Left cardiac atrium (tissue), 4 donors: ENCODE data around the gene FGD4. TPM values are rescaled to one million over a fixed set of nuclear protein-coding genes. Genes with fewer than 3 reads are reported as not detected.

Experiments used
- ATAC-seq, 2 donors: fragments of 200-7000 bp; cut with Tn5 transposase; one replicate each; pipeline ENCODE4 v1.9.1; 2020; ENCODE audit warnings: mild to moderate bottlenecking in 2 of 2, moderate library complexity in 2 of 2
- DNase-seq: peaks from one replicate; pipeline ENCODE4 v3.0.0-alpha.2; 2020
- intact Hi-C, 2 donors: fragments of 100-400 bp; cut with DNase I; formaldehyde crosslinking; loops; one replicate each; pipeline versions ENCODE4 v1.14.1 to v1.15.1; 2022 to 2023
- total RNA-seq, 2 donors: library from RNA; stranded (reverse); fragmentation: NEBNext Ultra II Directional; extraction: Animal tissue kit (Norgen Biotek cat#: 25700); gene quantifications; one replicate each; pipeline ENCODE4 v1.2.1, GENCODE V29; 2021
- donor health status: DM: no; HTN: yes; CAD: no.
- donor health status: DM: no; HTN: yes; CAD: no; lungs with severe emphysema.
- donor health status: DM: yes; HTN: yes; CAD: no.
- donor health status: Dilated cardiomyopathy.

FGD4 gene
- total RNA-seq, 2 donors from 2014 or later = 15.9 to 16.0 TPM

DNA sequence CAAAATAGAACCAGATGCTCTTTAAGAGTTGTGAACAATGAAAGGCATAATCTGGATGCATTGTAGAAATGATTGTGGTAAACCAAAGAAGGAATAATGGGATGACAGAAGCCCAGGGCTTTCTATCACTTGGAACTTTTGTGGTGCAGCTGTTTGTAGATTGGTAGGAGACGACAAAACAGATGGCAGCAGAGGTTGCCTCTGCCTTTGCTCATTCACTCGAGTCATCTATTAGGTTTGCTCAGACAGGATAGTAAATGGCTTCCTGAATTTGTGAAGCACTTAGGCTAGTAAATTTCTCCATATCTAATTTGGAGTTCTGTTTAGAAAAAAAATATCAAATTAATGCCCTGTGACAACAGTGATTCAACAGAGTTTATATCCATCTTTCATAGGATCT, 78.4 kb downstream of the FGD4 start:
- ATAC-seq (no peak), DNase-seq (no peak)
- intact Hi-C loops = no loop called here

DNA sequence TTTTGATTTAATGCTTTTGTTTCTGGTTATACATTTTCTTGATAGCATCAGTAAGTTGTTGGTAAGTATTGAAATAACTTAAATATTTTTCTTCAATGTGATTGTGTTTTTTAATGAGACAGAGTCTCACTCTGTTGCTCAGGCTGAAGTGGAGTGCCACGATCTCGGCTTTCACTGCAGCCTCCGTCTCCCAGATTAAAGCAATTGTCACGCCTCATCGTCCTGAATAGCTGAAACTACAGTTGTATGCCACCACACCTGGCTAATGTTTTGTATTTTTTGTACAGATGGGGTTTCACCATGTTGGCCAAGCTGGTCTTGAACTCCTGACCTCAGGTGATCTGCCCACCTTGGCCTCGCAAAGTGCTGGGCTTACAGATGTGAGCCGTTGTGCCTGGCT, 78.8 kb downstream of the FGD4 start:
- DNase-seq (no peak), ATAC-seq (no peak)
- intact Hi-C loops = no loop called here

DNA sequence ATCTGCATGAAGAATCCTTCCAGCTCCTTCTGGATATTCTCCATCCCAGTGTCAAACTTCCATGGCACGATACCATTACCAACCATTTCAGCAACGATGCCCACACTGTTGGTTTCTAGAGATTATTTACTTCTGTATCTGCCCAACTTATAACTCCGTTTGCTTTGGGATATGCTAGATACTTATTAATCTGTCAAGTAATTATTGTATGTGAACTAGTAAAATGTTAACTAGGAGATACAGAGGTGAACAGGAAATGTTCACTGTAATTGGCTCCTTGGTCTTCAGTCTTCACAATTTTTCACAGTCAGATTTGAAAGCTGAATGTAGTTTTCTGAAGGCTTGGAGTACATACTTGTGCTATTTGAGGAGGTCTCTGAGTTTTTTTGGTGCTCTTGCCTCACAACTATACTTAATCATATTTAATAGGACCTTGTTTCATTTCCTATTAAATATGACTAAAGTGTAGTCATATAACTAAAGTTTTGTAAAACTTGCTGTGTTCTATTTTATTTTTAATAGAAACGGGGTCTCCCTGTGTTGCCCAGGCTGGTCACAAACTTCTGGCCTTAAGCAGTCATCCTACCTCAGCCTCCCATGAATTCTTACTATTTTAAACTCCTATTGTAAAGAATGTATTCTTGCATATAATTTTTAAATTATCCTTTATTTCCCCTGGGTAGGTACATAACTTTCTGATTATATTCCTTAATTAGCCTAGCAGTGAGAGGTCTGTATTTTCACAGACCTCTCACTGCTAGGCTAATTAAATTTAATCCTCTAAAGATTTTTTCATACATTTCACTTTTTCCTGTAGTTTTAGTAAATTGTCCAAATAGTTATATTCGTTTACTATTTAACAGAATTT, 79.7 kb downstream of the FGD4 start:
- DNase-seq (no peak), ATAC-seq (no peak)
- intact Hi-C loops = no loop called here

DNA sequence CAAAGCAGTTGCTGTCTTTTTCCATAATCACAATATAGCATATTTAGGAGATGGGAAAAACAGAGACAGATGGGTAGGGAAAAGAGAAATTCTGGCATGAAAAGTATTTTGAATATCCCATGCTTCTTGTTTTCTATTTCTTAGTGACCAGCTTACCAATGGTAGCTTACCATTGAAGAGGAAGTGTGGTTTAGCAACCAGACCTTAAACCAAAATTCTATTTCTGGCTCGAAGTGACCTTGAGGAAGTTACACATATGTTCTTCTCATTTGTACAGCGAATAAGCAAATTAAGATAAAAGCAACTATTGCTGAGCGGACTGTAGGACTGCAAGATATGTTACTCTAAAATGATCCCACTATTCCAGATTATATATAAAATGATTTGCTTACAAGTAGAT, 82.9 kb downstream of the FGD4 start:
- intact Hi-C loops = no loop called here
- no peak for DNase-seq
- ATAC-seq = peak; percentile 40 to 54

DNA sequence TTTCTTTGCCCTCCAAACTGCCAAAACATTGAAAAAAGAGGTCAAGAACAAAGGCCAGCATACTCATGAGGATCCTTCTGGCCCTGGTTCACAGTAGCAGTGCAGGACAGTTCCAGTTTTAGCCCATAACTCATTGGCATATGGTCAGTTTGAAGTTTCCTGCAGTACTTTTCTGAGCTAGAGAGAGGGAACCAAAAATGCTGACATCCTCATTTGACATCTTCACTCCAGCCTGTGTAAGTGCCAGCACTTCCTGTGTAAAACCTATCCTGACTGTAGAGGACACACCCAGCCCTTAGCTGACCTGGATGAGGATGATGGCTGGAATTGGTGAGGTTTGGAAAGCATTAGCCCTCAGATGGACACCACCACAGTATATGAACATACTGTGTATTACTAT, 84.1 kb downstream of the FGD4 start:
- peak; percentile 60 to 79 for ATAC-seq
- intact Hi-C loops = no loop called here
- DNase-seq = no peak

DNA sequence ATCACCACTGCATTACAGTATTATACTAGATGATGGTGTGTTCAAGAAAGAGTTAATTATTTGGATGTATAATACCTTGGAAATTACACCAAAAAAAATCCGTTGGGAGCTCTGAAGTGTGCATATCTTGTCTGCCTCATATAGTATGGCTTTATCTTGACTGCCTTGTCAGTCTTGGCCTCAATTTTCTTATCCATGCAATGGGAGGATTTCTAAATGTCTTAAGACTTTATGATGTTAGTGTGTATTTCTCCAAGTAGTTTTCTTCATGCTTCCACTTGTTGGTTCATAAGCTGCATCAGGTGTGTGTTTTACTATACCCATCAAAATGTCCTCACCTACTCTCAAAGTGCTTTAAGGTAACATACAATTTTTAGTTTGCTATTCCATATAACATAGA, 84.6 kb downstream of the FGD4 start:
- DNase-seq (no peak), ATAC-seq (no peak)
- intact Hi-C loops = no loop called here

DNA sequence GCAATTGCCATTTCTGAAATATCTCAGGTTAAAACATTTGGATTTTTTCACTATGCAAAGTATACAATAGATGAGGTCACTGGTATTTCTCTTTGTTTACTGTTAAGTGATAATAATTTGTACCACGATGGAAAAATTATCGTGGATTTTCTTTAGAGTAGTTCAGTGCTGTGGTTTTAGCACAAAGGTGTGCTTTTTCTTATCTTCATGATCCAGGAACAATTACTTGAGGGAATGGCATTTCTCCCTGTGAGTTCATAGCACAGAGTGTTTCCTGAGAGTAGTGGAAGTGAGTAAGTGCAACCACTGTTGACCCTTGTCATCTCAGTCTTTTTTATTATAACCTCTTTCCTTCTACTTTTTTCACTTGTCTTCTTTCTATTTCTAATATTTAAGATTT, 86.8 kb downstream of the FGD4 start:
- DNase-seq (no peak), ATAC-seq (no peak)
- intact Hi-C loops = no loop called here

DNA sequence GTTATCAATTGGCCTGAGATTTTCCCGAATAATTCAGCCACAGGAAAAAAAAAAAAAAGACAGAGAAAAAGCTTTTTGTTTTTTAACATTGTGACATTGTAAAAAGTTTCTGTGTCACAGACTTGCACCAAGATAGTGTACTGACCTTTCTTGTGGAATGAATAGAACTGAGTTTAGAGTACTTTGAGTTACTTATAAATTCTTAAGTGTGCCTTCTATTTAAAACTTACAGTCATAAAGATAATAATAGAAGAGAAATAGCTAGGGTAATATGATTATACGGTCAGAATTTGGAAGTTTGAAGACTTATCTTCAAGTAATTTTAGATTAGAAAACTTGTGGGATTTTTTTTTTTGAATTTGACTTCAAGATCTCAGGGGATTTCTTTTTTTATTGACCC, 88.8 kb downstream of the FGD4 start:
- DNase-seq = no peak
- no peak for ATAC-seq
- intact Hi-C loops = no loop called here

DNA sequence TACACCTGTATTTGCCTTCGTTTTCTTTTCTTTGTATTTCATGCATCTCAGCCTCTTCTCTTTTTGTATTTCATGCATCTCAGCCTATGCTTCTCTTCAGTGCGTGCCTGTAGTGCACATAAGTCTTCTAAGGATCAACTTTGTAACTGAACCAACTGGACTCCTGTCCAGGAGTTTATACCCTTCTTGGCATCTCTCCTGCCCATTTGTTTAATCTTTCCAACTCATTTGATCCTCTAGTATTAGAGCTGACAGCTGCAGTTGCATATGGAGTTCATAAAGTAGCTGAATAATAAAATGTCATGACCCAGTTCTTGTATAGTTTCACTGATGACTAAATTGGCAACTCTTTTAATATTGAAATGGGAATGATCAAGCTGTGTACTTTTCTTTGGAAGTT, 89.7 kb downstream of the FGD4 start:
- DNase-seq = no peak
- no peak for ATAC-seq
- intact Hi-C loops = no loop called here

DNA sequence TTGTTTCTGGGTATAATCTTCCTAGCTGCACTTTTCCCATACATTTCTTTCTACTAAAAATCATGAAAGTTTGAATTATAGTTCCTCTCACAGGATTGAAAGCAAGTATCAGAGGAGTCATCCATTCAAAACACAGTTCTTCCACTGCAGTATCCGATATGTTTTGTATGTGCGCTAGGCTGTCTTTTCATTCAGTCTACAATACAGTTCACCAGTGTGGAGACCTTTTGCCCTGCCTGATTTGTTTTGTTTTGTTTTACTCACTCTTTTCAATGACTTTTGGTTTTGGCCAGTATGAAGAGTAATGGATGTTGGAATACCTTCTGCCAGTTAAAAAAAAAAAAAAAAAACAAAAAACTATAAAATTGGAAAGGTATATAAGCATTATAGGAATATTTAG, 91.4 kb downstream of the FGD4 start:
- no peak for DNase-seq
- no peak for ATAC-seq
- intact Hi-C loops = no loop called here

DNA sequence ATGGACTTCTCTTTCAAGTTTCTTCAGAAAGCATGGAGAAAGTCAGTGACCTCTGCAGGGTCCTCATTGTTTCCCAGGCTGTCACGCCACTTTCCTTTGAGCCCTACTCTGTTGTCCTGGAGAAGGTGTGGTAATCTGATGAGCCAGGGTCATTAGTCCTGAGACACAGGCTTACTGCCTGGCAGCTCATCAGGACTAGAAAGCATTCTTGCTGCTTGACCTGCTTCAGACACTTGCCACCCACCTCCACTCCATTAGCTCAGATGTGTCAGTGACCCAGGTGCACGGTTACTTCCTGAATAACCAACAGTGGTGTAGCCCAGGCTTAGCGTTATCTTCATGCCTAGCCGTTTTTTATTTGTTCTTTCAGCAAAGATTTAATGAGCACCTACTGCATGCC, 93.9 kb downstream of the FGD4 start:
- DNase-seq = no peak
- intact Hi-C loops = no loop called here
- ATAC-seq = no peak

DNA sequence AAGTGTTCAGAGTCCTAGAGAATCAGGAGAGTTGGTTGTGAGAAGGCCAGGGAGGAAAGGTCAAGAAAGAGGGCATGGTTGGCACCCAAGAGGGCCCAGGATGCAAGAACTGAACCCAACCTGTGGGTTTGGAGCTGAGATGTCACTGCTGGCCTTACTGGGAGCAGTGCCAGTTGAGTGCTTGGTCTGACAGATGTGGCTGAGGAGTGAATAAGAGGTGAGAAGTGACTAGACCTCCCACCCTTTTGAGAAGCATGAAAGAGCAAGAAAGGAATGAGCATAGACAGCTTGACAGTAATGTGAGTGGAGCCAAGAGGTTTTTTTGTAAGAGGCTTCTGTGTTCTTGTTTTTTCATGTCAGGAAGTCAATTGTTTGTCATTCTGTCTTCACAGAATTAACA, 95.3 kb downstream of the FGD4 start:
- ATAC-seq (peak in 1 of 2 donors; percentile 54), DNase-seq (no peak)
- intact Hi-C loops = no loop called here

DNA sequence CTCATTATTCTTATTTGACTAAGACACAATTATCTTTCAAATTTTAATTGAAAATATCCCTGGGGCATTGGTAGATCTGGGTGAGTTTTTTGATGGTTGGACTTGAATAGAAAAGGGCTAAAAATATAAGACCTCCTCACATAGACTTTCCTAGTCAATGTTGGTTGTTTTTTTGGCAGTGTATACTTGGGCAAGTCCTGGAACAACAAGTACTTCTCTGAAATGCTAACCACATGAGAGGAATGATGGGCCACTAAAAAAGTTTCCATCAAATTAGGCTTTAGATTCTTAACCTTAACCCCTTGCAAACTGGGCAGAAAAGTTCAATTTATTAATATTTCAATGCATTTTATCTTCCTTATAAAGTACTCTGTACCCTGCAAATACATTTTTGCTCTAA, 97.6 kb downstream of the FGD4 start:
- DNase-seq (no peak), ATAC-seq (no peak)
- intact Hi-C loops = no loop called here

DNA sequence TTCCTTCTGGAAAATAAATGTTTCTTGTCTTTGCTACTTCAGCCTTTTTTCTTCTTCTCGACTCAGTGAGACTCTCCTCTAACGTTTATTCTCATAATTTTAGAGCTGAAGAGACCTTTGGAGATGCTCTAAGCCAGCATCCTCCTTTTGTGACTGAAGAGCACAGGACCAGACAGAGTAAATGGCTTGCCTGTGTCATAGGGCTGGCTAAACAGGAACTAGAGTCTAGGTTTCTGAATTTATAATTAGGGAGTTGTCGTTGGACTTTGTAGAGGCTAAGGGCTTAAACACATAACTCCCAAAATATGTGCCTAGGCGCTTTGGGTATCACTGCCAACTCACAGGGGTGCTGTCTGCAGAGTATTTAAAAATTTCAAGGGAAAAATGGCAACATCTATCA, 98.5 kb downstream of the FGD4 start:
- DNase-seq (no peak), ATAC-seq (no peak)
- intact Hi-C loops = no loop called here

DNA sequence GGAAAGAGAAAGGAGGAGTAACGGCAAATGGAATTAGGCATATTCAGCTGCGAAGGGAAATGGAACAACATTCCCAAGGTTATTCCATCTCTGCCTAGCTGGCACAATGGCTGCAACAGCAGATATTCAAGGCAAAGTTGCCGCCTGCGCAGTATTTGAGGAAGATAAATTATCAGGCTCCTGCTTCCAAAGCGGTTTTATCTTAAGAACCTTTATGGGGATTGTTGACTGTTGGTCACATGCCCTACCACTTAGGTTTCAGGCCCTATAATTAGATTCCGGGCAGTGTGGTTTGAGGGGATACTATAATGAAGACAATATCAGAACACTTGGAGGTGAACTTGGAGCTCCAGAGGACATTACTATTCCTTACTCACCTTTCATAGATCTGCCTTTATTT, 99.7 kb downstream of the FGD4 start:
- intact Hi-C loops = no loop called here
- DNase-seq (no peak), ATAC-seq (peak in 1 of 2 donors; percentile 25)

DNA sequence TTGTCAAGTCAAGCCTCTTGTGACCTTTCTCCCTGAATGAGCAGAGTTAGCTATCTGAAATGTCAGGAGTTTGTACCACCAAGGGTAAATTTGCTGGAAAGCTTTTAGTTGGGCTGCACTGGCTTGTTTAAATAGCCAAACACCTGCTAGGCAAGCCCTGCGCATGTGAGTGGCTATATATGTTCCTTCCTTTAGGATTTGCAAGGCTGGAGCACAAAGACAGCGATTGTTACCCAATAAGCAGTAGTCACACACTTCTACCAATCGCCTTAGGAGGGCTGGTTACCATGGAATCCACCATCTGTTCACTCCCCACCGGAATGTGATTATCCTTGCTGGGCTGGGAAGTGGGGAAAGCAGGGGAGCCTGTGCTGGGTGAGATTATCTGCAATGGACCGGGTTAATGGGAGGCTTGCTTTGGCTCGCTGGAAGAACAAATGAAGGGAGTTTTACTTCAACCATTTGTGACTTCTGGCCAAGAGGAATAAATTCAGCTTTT, 102.5 kb downstream of the FGD4 start:
- peak; percentile 74 to 84 for ATAC-seq
- intact Hi-C loops = no loop called here
- no peak for DNase-seq

DNA sequence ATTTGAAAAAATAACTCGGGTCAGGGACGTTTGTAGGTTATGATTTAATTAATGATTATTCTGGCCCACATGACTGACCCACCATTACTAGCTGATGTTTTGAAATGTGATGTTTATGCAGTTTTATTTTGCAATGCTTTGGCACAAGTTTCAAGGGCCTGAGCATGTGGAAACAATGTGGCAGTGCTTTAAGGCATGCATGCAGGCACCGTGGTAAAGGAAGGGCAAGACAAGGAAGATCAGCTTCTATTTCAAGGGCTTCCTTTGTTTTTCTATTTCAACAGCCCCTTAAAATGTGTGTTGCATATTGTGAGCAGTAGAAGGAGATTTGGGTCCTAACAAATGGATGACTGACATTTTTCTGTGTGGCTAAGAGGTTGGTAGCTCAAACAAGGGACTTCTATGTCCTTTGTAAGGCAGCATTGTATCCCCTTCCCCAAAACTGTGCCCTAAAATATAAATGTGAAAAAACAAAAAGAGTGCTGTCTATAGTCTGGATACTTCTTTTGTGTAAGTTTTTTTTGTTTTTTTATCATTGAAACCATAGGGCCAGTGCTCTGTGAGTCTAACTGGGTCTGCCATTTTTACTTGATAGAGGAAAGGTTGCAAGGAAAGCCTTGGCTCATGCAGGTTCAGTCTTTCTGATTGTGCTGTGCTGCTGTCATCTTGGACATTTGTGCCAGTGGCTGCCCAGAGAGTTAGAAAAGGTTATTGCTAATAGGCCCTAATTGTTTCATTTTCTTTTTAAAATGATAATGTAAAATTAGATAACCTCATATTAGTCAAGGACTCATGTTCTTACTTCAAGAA, 103.5 kb downstream of the FGD4 start:
- DNase-seq (no peak), ATAC-seq (peak; percentile 67 to 79)
- intact Hi-C loops = no loop called here

DNA sequence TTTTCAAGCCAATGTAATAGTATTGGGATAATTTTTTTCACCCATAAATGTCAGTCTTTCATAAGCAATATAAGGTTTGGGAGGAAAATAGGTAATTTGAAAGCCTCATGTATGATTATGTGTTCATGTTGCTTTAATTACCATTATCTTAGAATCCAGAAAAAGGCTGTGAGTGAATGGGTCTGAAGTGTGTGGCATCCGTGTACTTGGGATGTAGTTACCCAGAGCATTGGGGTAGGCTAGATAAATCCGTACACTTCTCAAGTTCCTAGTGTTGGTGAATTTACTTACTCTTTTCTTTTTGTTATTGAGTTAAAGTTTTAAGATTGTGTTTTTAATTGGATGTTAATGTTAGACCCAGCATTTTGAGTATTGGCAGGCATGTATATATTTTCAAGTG, 104.4 kb downstream of the FGD4 start:
- ATAC-seq = no peak

DNA sequence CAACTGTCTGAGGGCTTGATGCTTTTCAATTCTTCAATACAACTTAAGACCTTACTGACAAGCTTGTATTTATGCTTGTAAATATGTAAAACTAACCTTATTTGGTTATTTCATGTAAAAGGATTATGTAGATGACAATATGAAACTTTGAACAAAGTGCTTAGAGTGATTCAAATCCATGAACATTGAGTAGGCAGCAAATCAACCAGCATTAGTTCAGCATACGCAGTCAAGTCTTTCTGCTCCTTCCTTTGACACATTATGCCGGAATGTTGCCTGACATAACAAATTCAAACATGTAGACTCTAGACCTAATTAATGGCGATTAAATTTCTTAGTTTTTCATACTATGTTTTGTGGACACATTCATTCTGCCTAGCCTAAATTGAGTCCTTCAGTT, 105.2 kb downstream of the FGD4 start:
- no peak for DNase-seq
- ATAC-seq = no peak
- intact Hi-C loops = no loop called here

More for the DNA sequence above, 104.4 kb downstream of the FGD4 start:
- intact Hi-C loops = no loop called here
- DNase-seq = no peak
